C4-2B (cell line): ENCODE measurements around the gene MAP6.

ENCODE experiments used
- CTCF ChIP-seq: fragments of 450-650 bp; conservative IDR thresholded peaks from 2 replicates; pipeline ENCODE4 v1.5.1; 2017; ENCODE audit warnings: mild to moderate bottlenecking
- ZFX ChIP-seq: fragments of 450-650 bp; IDR thresholded peaks from 2 replicates; pipeline ENCODE4 v1.6.1; 2017

GRCh38 chr11:75656044-75656727 is 12.7 kb downstream of the MAP6 start:
- no peak for TF ChIP-seq CTCF
- no peak for TF ChIP-seq ZFX
